ENCODE data around the gene DRC3.
A peak's percentile ranks its signal among the peaks of the same experiment; 100 is the strongest.

DRC3 gene

DNA sequence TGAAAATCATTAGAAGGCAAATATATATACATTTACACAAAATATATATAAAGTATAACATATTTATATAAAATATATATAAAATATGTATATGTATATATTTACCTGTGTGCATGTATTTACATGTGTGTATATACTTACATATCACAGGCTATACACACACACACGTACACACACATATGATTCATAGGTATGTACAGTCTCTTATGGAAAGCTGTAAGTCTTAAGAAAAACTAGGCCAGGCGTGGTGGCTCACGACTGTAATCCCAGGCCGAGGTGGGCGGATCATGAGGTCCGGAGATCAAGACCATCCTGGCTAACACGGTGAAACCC, 15.1 kb upstream of the DRC3 start:
- no peak overlapping the region for H3K4me3 ChIP-seq (replicated peaks in 1 of 2; ENCODE audit: low read depth in 2 of 2, low read length in 2 of 2)
- no peak for DNase-seq (ENCODE audit: low read depth in 2 of 2)
- TF ChIP-seq, protein P1, sequence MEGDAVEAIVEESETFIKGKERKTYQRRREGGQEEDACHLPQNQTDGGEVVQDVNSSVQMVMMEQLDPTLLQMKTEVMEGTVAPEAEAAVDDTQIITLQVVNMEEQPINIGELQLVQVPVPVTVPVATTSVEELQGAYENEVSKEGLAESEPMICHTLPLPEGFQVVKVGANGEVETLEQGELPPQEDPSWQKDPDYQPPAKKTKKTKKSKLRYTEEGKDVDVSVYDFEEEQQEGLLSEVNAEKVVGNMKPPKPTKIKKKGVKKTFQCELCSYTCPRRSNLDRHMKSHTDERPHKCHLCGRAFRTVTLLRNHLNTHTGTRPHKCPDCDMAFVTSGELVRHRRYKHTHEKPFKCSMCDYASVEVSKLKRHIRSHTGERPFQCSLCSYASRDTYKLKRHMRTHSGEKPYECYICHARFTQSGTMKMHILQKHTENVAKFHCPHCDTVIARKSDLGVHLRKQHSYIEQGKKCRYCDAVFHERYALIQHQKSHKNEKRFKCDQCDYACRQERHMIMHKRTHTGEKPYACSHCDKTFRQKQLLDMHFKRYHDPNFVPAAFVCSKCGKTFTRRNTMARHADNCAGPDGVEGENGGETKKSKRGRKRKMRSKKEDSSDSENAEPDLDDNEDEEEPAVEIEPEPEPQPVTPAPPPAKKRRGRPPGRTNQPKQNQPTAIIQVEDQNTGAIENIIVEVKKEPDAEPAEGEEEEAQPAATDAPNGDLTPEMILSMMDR (IDR thresholded peaks at IDR 0.05; ENCODE audit: low read depth, low read length): no peak

DNA sequence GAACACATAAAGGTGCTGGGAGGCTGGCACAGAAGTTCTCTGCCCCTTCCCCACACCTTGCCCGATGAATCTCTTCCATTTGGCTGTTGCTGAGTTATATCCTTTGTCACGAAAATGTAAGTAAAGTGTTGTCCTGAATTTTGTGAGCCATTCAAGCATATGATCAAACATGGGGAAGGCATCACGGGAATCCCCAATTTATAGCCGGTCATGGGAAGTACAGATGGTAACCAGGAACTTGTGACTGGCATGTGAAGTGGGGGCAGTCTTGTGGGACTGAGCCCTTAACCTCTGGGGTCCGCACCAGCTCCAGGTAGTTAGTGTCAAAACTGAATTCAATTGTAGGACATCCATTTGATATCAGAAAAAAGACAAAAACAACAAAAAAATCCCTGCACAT, 13.7 kb upstream of the DRC3 start:
- DNase-seq (ENCODE audit: low read depth in 2 of 2): no peak
- no peak overlapping the region for H3K4me3 ChIP-seq (replicated peaks in 1 of 2; ENCODE audit: low read depth in 2 of 2, low read length in 2 of 2)
- TF ChIP-seq, protein P1 (IDR thresholded peaks at IDR 0.05; ENCODE audit: low read depth, low read length): no peak

DNA sequence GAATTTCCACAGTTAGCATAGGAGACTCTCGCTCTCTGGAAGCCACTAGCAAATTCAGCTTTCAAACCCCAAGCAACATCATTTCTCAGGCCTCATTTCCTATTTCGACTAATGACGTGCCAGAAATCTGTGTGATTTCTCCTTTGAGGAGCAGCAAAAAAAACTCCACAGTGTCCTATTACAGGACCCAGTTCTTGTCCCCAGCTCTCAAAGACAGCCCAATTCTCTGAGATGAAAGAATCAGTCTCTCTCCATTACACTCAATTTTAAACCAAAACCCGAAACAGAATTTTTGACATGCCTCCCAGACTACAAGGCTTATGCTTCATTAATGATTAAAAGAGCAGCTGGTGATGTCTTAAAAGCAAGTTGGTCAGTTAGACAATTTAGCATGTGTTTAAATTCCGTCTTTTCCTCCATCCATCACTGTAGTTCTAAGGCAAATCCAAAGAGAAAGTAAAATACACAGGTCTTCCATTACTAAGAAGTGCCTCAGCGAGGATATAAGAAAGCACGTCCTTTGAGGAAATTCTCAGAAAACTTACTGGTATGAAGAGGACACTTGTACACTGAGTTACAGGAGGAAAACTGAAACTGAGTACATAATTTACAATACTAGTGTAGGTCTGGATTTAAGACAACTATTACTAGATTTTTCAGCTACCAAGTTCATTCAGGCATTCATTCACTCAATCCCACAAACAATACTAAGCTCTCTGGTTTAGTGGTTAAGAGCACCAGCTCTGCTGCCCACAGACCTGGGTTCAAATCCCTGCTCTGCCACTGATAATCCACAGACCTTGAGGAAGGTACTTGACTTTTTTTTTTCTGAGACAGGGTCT, 12.9 kb upstream of the DRC3 start:
- DNase-seq (ENCODE audit: low read depth in 2 of 2): peak; percentile 48 to 55
- peak overlapping the region in 1 of 2 donors; percentile 31 for H3K4me3 ChIP-seq (replicated peaks in 1 of 2; ENCODE audit: low read depth in 2 of 2, low read length in 2 of 2)

DNA sequence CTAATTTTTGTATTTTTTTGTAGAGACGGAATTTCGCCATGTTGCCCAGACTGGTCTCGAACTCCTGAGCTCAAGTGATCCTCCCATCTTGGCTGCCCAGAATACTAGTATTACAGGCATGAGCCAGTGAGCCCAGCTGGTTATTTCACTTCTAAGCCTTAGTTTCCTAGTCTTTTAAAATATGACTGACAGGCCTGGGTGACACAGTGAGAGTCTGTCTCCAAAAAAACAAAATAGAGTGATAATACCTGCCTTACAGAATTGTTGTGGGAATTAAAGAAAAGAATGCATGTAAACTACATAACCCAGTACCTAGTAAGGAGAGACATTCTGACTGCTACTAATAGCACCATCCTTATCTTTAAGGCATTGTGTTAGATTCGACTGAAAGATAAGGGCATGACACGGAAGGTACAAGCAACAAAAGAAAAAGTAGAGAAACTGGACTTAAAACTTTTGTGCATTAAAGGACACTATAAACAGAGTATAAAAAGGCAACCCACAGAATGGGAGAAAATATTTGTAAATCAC, 12.1 kb upstream of the DRC3 start:
- H3K4me3 ChIP-seq (replicated peaks in 1 of 2; ENCODE audit: low read depth in 2 of 2, low read length in 2 of 2): no peak overlapping the region

More for the DNA sequence above, 12.9 kb upstream of the DRC3 start:
- TF ChIP-seq, protein P1 (IDR thresholded peaks at IDR 0.05; ENCODE audit: low read depth, low read length): no peak

DNA sequence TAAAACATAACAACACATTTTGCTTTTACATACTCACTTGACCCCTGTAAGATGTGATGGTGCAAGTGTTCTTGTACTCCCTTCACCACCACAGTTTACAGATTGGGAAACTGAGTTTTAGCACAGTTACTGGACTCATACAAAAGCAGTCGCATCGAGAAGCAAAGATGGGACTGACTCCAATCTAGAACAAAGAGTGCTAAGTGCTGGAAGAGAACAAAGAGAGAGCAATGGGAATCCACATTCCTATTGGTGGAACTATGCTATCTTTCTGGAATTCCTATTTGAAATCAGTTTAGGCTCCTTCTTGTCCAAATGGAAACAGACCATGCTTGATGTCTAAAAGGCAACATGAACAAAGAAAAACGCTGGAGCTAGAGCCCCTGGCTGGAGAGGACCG, 9.6 kb upstream of the DRC3 start:
- H3K4me3 ChIP-seq (replicated peaks in 1 of 2; ENCODE audit: low read depth in 2 of 2, low read length in 2 of 2): no peak overlapping the region
- no peak for DNase-seq (ENCODE audit: low read depth in 2 of 2)
- TF ChIP-seq, protein P1 (IDR thresholded peaks at IDR 0.05; ENCODE audit: low read depth, low read length): no peak

More for the DNA sequence above, 12.1 kb upstream of the DRC3 start:
- TF ChIP-seq, protein P1 (IDR thresholded peaks at IDR 0.05; ENCODE audit: low read depth, low read length): no peak
- DNase-seq (ENCODE audit: low read depth in 2 of 2): no peak

DNA sequence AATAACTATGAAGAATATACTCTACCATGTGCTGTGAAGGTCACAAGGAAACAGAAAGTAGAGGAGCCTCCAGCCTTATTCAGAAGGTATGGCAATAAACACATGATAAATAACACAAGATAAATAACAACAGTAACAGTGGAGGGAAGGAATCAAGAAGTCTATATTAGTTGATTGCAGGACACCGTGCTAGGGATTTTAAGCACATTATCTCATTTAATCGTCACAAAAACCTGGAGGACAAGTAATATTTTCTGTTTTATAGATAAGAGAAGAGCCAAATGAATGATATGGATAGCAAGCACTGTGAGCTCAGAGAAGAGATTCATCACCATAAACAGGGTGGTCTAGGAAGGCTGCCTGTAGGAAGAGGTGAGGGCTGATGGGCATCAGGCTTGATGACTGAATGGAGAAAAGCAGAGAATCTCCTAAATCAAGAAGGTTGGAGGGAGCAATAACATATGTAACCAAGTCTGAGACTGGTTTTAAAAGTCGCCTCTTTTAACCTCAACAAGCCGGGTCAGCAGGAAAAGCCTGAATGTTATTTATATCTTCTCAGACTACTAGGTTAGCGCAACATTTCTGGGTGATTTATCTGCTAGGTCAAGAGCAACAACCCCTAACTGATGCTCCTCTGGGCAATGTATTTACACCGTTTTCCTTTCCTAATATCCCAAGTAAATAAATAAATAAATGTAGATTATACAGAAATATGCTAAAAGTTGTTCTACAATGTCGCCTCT, 8.8 kb upstream of the DRC3 start:
- DNase-seq (ENCODE audit: low read depth in 2 of 2): no peak
- TF ChIP-seq, protein P1 (IDR thresholded peaks at IDR 0.05; ENCODE audit: low read depth, low read length): no peak
- H3K4me3 ChIP-seq (replicated peaks in 1 of 2; ENCODE audit: low read depth in 2 of 2, low read length in 2 of 2): no peak overlapping the region

All from cardiac fibroblast (primary cell).